K562 (cell line): Measurements from ENCODE around the gene AAR2. TPM values are rescaled to one million over a fixed set of nuclear protein-coding genes. Genes with fewer than 3 reads are reported as not detected.

Experiments
- ATAC-seq: fragments of 200-7000 bp; cut with Tn5 transposase; 3 replicates; pipeline ENCODE4 v1.9.1; 2020; ENCODE audit warnings: moderate library complexity
- BruUV-seq: library from RNA; stranded (reverse); fragments of 400-500 nt; replicated peaks from 2 replicates; lab custom pipeline; 2021; lab: Mats Ljungman, UMichigan
- CTCF ChIA-PET: fragments of 300-600 bp; formaldehyde crosslinking; extraction: SDS; loops from one replicate; lab custom pipeline; 2021; ENCODE audit warnings: low intra/inter-chr PET ratio; lab: Yijun Ruan, JAX
- POLR2A ChIA-PET: fragments of 300-600, 350-650 bp; sonication (Branson Sonifier 250); formaldehyde crosslinking; extraction: SDS; loops from one replicate; lab custom pipeline; 2021; ENCODE audit warnings: antibody characterized with exemption, inconsistent platforms; lab: Yijun Ruan, JAX
- DNase-seq, 4 experiments: peaks; one replicate each; pipeline versions ENCODE4 v3.0.0 to v3.0.0-alpha.2; 2011 to 2018; ENCODE audit warnings: low spot score in 3 of 4, mixed read lengths in 3 of 4; ENCODE audit errors: extremely low read depth in 1 of 4
- FAIRE-seq: peaks from 2 replicates; lab custom pipeline; 2011; peaks lifted over from hg19 to GRCh38; lab: Jason Lieb, UNC
- H2AFZ ChIP-seq: 2 replicates; pipeline ENCODE4 v1.6.0; 2011; ENCODE audit warnings: low read depth, low read length, control low read depth, inconsistent platforms
- H3K27ac ChIP-seq: fragments of 200-600 bp; 3 replicates; pipeline ENCODE4 v1.8.0; 2011; ENCODE audit warnings: low read depth, mild to moderate bottlenecking, control low read depth, inconsistent platforms, low read length, moderate library complexity, mixed read lengths; ENCODE audit errors: extremely low read depth
- H3K27me3 ChIP-seq, 2 experiments: fragments of 300-600 bp in 1 of 2; 2 replicates in 1 of 2; 3 replicates in 1 of 2; pipeline versions ENCODE4 v1.6.0 to v1.8.0; 2011; ENCODE audit warnings: inconsistent platforms in 2 of 2, low read length in 2 of 2, mild to moderate bottlenecking in 1 of 2, mixed read lengths in 1 of 2, moderate library complexity in 1 of 2; ENCODE audit not compliant: control insufficient read depth in 2 of 2, insufficient read depth in 2 of 2
- H3K36me3 ChIP-seq: fragments of 300-600 bp; 3 replicates; pipeline ENCODE4 v1.8.0; 2011; ENCODE audit warnings: mild to moderate bottlenecking, low read length, inconsistent platforms; ENCODE audit not compliant: control insufficient read depth, insufficient read depth
- H3K4me1 ChIP-seq, 2 experiments: fragments of 200-600 bp in 1 of 2; replicated peaks in 1 of 2; 2 replicates in 1 of 2; 3 replicates in 1 of 2; pipeline versions ENCODE4 v1.5.1 to v1.8.0; 2011; ENCODE audit warnings: inconsistent platforms in 2 of 2, low read length in 2 of 2, mild to moderate bottlenecking in 1 of 2, mixed read lengths in 1 of 2, moderate library complexity in 1 of 2; ENCODE audit not compliant: control insufficient read depth in 2 of 2, insufficient read depth in 2 of 2
- H3K4me2 ChIP-seq: 2 replicates; pipeline ENCODE4 v1.6.1; 2011; ENCODE audit warnings: low read length, control low read depth, inconsistent platforms, mixed read lengths; ENCODE audit not compliant: insufficient read depth
- H3K4me3 ChIP-seq: fragments of 200-600 bp; sonication (generic), shearing (Covaris generic); 2 replicates; pipeline ENCODE4 v1.5.1; 2016; ENCODE audit warnings: control low read depth, inconsistent platforms
- H3K79me2 ChIP-seq: fragments of 200-600 bp; 3 replicates; pipeline ENCODE4 v1.8.0; 2011; ENCODE audit warnings: low read length, inconsistent platforms; ENCODE audit not compliant: control insufficient read depth, insufficient read depth
- H3K9ac ChIP-seq, 2 experiments: 2 replicates each; pipeline versions ENCODE4 v1.6.0 to v1.6.1; 2011; ENCODE audit warnings: low read depth in 2 of 2, low read length in 2 of 2, control low read depth in 1 of 2, inconsistent platforms in 1 of 2, mild to moderate bottlenecking in 1 of 2, mixed read lengths in 1 of 2; ENCODE audit not compliant: insufficient read depth in 1 of 2
- H3K9me1 ChIP-seq: one replicate; pipeline ENCODE4 v1.6.0; 2011; ENCODE audit warnings: inconsistent platforms, mild to moderate bottlenecking, low read length, moderate library complexity; ENCODE audit not compliant: control insufficient read depth, insufficient read depth
- H3K9me3 ChIP-seq: replicated peaks from 2 replicates; pipeline ENCODE4 v1.5.1; 2011; ENCODE audit warnings: low read depth, low read length, inconsistent platforms; ENCODE audit not compliant: control insufficient read depth, insufficient read depth
- H4K20me1 ChIP-seq: replicated peaks from 2 replicates; pipeline ENCODE4 v1.6.1; 2011; ENCODE audit warnings: low read length, inconsistent platforms, mixed read lengths; ENCODE audit not compliant: control insufficient read depth, insufficient read depth
- DDX20 ChIP-seq: fragments of 450-650 bp; IDR thresholded peaks from 2 replicates; pipeline ENCODE4 v1.6.1; 2016; ENCODE audit warnings: missing genetic modification characterization, low read depth, mild to moderate bottlenecking, missing compliant biosample characterization, moderate library complexity
- EHMT2 ChIP-seq: fragments of 450-650 bp; IDR thresholded peaks from 2 replicates; pipeline ENCODE4 v1.6.1; 2018; ENCODE audit warnings: antibody characterized with exemption
- EP400 ChIP-seq: fragments of 450-650 bp; IDR thresholded peaks from 2 replicates; pipeline ENCODE4 v1.6.1; 2017; ENCODE audit warnings: antibody characterized with exemption, mild to moderate bottlenecking, moderate library complexity
- HEY1 ChIP-seq: fragments of 250-450 bp; sonication (Bioruptor Pico); IDR thresholded peaks from 2 replicates; pipeline ENCODE4 v1.5.0; 2020; ENCODE audit warnings: mild to moderate bottlenecking, moderate library complexity, borderline replicate concordance
- HIVEP1 ChIP-seq: fragments of 250-450 bp; sonication (Bioruptor Pico); IDR thresholded peaks from 2 replicates; pipeline ENCODE4 v1.4.0; 2020; ENCODE audit warnings: mild to moderate bottlenecking
- HNRNPL ChIP-seq: fragments of 200-400 bp; formaldehyde crosslinking; IDR thresholded peaks from 2 replicates; pipeline ENCODE4 v1.6.1; 2017; ENCODE audit warnings: low read depth, mild to moderate bottlenecking, low read length
- PRPF4 ChIP-seq: fragments of 200-400 bp; formaldehyde crosslinking; IDR thresholded peaks from one replicate; pipeline ENCODE4 v1.6.1; 2017; ENCODE audit warnings: low read length, low read depth, mild to moderate bottlenecking; ENCODE audit not compliant: insufficient read depth, poor library complexity, severe bottlenecking
- PTRF ChIP-seq: fragments of 450-650 bp; IDR thresholded peaks from 2 replicates; pipeline ENCODE4 v1.6.1; 2016; ENCODE audit warnings: mild to moderate bottlenecking, missing genetic modification characterization, missing compliant biosample characterization
- RUNX1 ChIP-seq: sonication (generic); IDR thresholded peaks from 2 replicates; pipeline ENCODE4 v1.6.1; 2016; ENCODE audit warnings: antibody characterized with exemption, low read depth
- SIRT6 ChIP-seq: IDR thresholded peaks from one replicate; pipeline ENCODE4 v1.6.1; 2012; ENCODE audit warnings: low read depth, mild to moderate bottlenecking, control low read depth, inconsistent platforms, low read length, moderate library complexity
- SMAD3 ChIP-seq: fragments of 450-650 bp; formaldehyde crosslinking; conservative IDR thresholded peaks from 2 replicates; pipeline ENCODE4 v1.4.0; 2020; ENCODE audit warnings: mild to moderate bottlenecking
- ZNF384 ChIP-seq: IDR thresholded peaks from 2 replicates; pipeline ENCODE4 v1.6.1; 2012; ENCODE audit warnings: low read depth, low read length, improper control_type of control experiment
- WGBS: fragments of 100-300 bp; shearing (Covaris generic); methylation state at CpG from one replicate; pipeline ENCODE4 v1.1.6; 2016; ENCODE audit warnings: low coverage, mixed read lengths; ENCODE audit not compliant: insufficient coverage; ENCODE audit errors: missing lambda C conversion rate; 5-methylcytosine and 5-hydroxymethylcytosine counted together
- in situ Hi-C: fragments of 300-500 bp; cut with MboI; formaldehyde crosslinking; loops from 4 replicates; pipeline ENCODE4 v1.15.0; 2018; ENCODE audit warnings: inconsistent platforms, mixed read lengths
- intact Hi-C: fragments of 100-400 bp; cut with micrococcal nuclease; formaldehyde crosslinking; loops from 2 replicates; pipeline ENCODE4 v1.14.2; 2022
- polyA plus RNA-seq, 8 experiments: library from polyadenylated mRNA; depleted of rRNA in 4 of 8; stranded (reverse) in 5 of 8; unstranded in 3 of 8; fragments of >200 nt; fragmentation: Nextera tagmentation in 2 of 8; fragmentation: Illumina TruSeq in 1 of 8; extraction: Ambion mirVana in 2 of 8; extraction: Trizol in 1 of 8; gene quantifications; 2 replicates each; pipeline versions ENCODE4 v1.2.1 to v1.2.3, GENCODE V29; 2011 to 2014; ENCODE audit warnings: inconsistent platforms in 1 of 8, missing spikeins in 1 of 8
- total RNA-seq, 7 experiments: library from RNA; depleted of rRNA in 6 of 7; stranded (reverse); fragments of >200 nt in 6 of 7; fragmentation: Illumina TruSeq in 2 of 7; extraction: Trizol in 2 of 7; gene quantifications; 2 replicates each; pipeline versions ENCODE4 v1.2.1 to v1.2.3, GENCODE V29; 2011 to 2021; ENCODE audit warnings: low replicate concordance in 1 of 7
- TF ChIP-seq, protein P1 (sequence below): sonication (generic); formaldehyde crosslinking; IDR thresholded peaks from 2 replicates; pipeline ENCODE4 v1.8.0; 2022; ENCODE audit warnings: missing genetic modification reagents, mild to moderate bottlenecking, borderline replicate concordance
- TF ChIP-seq, protein P2 (sequence below), 2 experiments: IDR thresholded peaks; 2 replicates each; pipeline ENCODE4 v1.6.1; 2012; ENCODE audit warnings: improper control_type of control experiment in 2 of 2, low read depth in 2 of 2, low read length in 2 of 2, borderline replicate concordance in 1 of 2

Gene AAR2
- total and polyA plus RNA-seq, 9 of the 15 experiments (the other 6 are each of a cell fraction or from before 2014, with no cell fraction given), result 6.5 to 36.2 (median 24.7) TPM

DNA sequence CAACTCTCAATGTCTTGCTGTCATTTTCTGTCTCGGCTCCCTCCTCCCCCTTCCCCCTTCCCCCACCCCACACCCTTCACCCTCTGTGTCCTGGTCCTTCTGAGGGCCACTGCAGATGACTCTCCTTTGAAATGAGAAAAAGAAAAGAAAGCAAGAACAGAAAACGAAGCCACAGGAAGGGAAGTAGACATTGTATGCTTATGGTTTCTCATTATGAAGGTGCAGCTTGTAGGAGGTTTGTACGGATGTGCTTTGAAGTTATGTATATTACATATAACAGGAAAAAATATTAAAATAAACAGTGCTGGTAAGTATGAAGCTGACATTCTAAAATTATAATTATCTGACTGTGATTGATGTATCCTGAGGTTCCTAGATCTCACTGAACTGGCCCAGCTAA is 6.3 kb upstream of the AAR2 start:
- ChIA-PET POLR2A (no interaction called here), CTCF (no interaction called here)
- peaks cover 0 to under 1% of the 10 kb centered on the region in 2 experiments; a peak in 2 of 5 replicates for H3K4me1 ChIP-seq
- no peaks in the 10 kb centered on the region for H4K20me1 ChIP-seq
- no TSS peak for BruUV-seq
- no peak overlapping the region for H2AFZ ChIP-seq
- H3K4me2 ChIP-seq, result no peak overlapping the region
- no peaks in the 10 kb centered on the region for H3K79me2 ChIP-seq
- no peak overlapping the region for H3K4me3 ChIP-seq
- in situ Hi-C loops, result no loop called here
- TF ChIP-seq DDX20 (tag) (no peak), ZNF384 (no peak), HEY1 (CRISPR knock-in tag) (no peak), SMAD3 (CRISPR knock-in tag) (no peak), EP400 (no peak), PTRF (no peak), PRPF4 (no peak), EHMT2 (no peak), HIVEP1 (CRISPR knock-in tag) (no peak), HNRNPL (no peak), SIRT6 (no peak), RUNX1 (no peak)
- TF ChIP-seq, protein P1, sequence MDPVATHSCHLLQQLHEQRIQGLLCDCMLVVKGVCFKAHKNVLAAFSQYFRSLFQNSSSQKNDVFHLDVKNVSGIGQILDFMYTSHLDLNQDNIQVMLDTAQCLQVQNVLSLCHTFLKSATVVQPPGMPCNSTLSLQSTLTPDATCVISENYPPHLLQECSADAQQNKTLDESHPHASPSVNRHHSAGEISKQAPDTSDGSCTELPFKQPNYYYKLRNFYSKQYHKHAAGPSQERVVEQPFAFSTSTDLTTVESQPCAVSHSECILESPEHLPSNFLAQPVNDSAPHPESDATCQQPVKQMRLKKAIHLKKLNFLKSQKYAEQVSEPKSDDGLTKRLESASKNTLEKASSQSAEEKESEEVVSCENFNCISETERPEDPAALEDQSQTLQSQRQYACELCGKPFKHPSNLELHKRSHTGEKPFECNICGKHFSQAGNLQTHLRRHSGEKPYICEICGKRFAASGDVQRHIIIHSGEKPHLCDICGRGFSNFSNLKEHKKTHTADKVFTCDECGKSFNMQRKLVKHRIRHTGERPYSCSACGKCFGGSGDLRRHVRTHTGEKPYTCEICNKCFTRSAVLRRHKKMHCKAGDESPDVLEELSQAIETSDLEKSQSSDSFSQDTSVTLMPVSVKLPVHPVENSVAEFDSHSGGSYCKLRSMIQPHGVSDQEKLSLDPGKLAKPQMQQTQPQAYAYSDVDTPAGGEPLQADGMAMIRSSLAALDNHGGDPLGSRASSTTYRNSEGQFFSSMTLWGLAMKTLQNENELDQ, result no peak
- TF ChIP-seq, protein P2, sequence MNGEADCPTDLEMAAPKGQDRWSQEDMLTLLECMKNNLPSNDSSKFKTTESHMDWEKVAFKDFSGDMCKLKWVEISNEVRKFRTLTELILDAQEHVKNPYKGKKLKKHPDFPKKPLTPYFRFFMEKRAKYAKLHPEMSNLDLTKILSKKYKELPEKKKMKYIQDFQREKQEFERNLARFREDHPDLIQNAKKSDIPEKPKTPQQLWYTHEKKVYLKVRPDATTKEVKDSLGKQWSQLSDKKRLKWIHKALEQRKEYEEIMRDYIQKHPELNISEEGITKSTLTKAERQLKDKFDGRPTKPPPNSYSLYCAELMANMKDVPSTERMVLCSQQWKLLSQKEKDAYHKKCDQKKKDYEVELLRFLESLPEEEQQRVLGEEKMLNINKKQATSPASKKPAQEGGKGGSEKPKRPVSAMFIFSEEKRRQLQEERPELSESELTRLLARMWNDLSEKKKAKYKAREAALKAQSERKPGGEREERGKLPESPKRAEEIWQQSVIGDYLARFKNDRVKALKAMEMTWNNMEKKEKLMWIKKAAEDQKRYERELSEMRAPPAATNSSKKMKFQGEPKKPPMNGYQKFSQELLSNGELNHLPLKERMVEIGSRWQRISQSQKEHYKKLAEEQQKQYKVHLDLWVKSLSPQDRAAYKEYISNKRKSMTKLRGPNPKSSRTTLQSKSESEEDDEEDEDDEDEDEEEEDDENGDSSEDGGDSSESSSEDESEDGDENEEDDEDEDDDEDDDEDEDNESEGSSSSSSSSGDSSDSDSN (IDR thresholded peaks at IDR 0.05; ENCODE audit: borderline replicate concordance in 1 of 2, low read depth in 2 of 2, low read length in 2 of 2), result no peak
- no peaks in the 10 kb centered on the region for H3K9me3 ChIP-seq
- H3K27ac ChIP-seq, result no peak overlapping the region
- WGBS, result 4% methylated on average over 2 of the region's 3 CpGs
- H3K27me3 ChIP-seq, result peaks cover 13 to 55% of the 10 kb centered on the region in 2 experiments
- ATAC-seq (no peak), FAIRE-seq (no peak), DNase-seq (no peak)
- intact Hi-C loops, result no loop called here
- H3K36me3 ChIP-seq, result no peaks in the 10 kb centered on the region
- no peaks in the 10 kb centered on the region for H3K9me1 ChIP-seq
- no peak overlapping the region for H3K9ac ChIP-seq
